Stimulated activated CD8-positive, alpha-beta memory T cell treated with anti-CD3 and anti-CD28 coated beads, Interleukin-12 subunit alpha, Interleukin-12 subunit beta, amount 100 ng/mL, for 4 hours (primary cell): ENCODE data around the gene GNG4.
"Not testable (repeated sequence)": the region's sequence is repeated elsewhere in the genome, so short reads cannot be mapped to it uniquely, and the experiment has no call there.

Source experiments
- DNase-seq: peaks from one replicate; pipeline ENCODE4 v3.0.0-alpha.2; 2020; ENCODE audit warnings: low read depth

The GNG4 gene

GRCh38 chr1:235650341-235651169 is 971 bp upstream of the GNG4 start:
- DNase-seq, result no peak

- no peak for DNase-seq
Measured at GRCh38 chr1:235648954-235649367, 623 bp downstream of the GNG4 start.

- no peak for DNase-seq
Measured at GRCh38 chr1:235648407-235648907, 1.1 kb downstream of the GNG4 start.

GRCh38 chr1:235647537-235647936 is 2.0 kb downstream of the GNG4 start:
- not testable (repeated sequence) for DNase-seq

- DNase-seq, result no peak
Measured at GRCh38 chr1:235646463-235646862, 3.1 kb downstream of the GNG4 start.

GRCh38 chr1:235644693-235645305 is 4.8 kb downstream of the GNG4 start:
- DNase-seq, result no peak

- DNase-seq, result no peak
Measured at GRCh38 chr1:235643837-235644692, 5.5 kb downstream of the GNG4 start.

- DNase-seq, result no peak
Measured at GRCh38 chr1:235642943-235643371, 6.6 kb downstream of the GNG4 start.

- peak; percentile 52 for DNase-seq
Measured at GRCh38 chr1:235642011-235642942, 7.3 kb downstream of the GNG4 start.

GRCh38 chr1:235640580-235640979 is 9.0 kb downstream of the GNG4 start:
- DNase-seq, result no peak

- DNase-seq, result no peak
Measured at GRCh38 chr1:235639226-235640205, 10.1 kb downstream of the GNG4 start.

GRCh38 chr1:235638612-235639011 is 11.0 kb downstream of the GNG4 start:
- not testable (repeated sequence) for DNase-seq

GRCh38 chr1:235637756-235638534 is 11.6 kb downstream of the GNG4 start:
- DNase-seq, result no peak

- no peak for DNase-seq
Measured at GRCh38 chr1:235635938-235636662, 13.5 kb downstream of the GNG4 start.

- DNase-seq, result no peak
Measured at GRCh38 chr1:235632506-235633401, 16.8 kb downstream of the GNG4 start.

- DNase-seq, result no peak
Measured at GRCh38 chr1:235631816-235632215, 17.8 kb downstream of the GNG4 start.

GRCh38 chr1:235628316-235629005 is 21.1 kb downstream of the GNG4 start:
- no peak for DNase-seq
